NCI-H187 treated with DMSO at 0.1 percent for 48 hours (cell line): ENCODE data around the gene TMEM131L.

Source experiments
- DNase-seq: peaks from one replicate; lab custom pipeline; 2025; lab: John Stamatoyannopoulos, UW

Gene TMEM131L

DNA sequence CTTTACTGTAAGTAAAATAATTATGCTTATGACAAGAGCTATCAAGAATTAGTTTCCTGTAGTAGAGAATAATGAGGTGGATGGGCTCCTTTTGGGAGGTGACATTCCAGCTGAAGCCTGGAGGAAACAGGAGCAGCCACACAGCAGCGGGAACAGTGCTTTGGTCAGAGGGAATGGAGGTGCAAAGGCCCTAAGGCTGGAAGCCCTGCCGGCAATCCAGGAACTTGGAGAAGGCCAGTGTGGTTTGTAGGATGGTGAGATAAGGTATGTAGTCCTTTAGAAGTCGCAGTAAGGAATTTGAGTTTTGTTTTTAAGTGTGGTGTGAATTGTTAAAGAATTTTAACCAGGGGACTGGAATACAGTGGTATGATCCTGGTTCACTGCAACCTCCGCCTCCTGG, 8.1 kb downstream of the TMEM131L start:
- no peak for DNase-seq

DNA sequence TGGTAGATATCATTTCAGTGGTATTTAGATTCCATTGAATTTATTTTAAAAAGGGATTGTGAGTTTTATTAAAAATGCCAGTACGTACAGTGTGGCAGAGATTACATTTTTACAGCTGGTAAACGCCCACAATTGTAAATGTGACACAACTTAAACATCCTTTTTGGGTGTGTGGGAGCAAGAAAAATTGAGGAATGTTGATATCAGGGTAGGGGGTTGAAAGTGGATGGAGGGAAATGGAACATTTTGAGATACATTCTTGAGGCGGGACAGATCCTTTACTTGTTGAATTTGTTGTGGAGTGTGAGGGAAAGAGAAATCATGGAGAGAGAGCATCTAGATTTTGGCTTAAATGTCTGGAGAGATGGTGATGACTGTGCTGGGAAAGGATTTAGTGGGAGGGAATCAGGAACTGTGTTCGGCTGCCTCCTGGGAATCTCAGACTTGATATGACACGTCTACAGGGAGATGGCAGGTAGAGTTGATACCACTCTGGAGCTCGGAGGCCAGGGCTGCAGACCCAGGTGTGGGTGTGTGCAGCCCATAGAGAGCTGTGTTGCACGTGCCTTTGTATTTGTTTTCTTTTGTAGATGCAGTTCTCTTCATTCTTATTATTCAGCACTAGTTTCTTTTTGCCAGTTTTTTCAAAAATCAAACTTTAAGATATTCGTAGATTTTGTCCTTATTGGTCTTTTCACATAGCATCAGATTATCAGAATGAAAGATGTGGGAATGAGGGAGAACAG, 10.8 kb downstream of the TMEM131L start:
- no peak for DNase-seq

DNA sequence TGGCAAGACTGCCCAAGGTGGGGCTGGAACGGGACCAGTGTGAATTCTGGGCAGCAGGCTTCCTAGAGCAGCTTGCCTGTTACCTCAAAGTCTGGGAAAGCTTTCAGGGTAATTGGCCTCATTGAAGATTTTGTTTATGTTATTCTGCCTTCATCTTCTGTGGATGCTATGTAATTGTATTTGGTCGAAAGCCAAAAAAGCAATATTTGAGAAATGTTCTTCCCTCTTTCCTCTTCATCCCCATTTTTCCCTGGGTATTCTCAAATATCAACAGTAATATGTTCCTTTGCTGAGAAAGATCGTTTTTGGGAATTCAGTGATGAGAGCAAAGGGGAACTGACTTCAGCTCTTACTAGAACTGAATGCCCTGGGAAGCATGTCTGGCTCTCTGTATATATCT, 12.9 kb downstream of the TMEM131L start:
- DNase-seq: no peak

DNA sequence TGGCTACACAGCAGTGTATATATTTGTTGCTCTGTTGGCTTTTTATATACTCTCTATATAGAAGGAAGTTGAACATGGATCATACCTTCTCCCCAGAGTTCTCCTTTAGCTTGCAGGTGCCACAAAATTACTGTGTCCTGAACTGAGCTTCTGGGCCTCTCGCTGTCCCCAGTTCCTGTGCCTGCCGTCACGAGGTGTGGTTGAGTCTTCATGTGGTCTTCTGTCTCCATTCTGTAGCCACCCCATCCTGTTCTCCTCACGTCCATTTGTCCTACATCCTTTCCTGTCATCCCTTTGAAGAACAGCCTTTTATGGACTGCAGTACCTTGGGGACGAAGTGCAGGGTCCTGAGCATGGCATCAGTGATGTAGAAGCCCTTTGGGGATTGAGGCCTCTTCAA, 14.5 kb downstream of the TMEM131L start:
- DNase-seq: no peak

DNA sequence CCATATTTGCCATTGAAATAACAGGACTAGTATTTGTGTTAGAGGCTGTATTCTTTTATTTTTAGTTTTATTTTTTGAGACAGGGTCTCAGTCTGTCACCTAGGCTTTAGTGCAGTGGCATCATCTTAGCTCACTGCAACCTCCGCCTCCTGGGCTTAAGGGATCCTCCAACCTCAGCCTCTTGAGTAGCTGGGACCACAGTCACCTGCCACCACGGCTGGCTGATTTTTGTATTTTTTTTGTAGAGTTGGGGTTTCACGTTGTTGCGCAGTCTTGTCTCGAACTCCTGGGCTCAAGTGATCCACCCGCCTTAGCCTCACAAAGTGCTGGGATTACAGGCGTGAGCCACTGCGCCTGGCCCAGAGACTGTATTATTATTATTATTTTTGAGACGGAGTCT, 15.3 kb downstream of the TMEM131L start:
- DNase-seq: no peak

DNA sequence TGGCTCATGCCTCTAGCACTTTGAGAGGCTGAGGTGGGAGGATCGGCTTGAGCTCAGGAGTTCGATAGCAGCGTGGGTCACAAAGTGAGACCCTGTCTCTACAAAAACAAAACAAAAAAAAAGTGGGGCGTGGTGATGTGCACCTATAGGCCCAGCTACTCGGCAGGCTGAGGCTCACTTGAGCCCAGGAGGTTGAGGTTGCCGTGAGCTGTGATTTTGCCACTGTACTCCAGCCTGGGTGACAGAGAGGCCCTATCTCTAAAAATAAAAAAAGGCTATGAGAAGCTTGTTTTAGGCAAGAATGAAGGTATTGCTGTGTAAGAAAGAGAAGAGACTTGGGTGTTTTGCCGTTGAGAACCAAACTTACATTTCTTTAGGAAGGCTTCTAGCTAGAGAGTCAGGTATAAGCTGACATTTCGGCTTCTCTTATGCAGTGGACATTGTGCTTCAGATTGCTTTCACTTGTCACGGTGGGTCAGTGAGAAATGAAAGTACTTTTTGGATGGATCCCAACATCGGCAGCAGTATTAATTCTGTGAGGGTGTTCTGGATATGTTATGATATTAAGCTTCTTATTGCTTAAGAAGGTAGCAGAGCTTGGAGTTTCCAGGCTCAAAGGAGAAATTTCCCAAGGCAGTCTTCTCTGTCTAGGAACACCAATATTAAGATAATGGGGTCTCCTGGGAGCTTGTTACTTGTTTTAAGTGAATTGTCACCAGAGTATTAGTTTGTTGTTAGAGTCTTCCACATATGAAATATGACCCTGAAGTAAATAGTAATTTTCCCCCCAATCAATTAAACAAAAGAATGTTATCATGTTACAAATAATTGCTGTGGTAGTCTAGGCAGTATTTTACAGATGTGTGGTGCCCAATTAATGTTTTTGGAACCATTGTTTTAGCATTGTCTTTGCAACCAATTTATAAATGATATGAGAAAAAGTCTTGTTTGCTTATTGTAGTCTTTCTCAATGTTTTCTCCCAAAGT, 17.6 kb downstream of the TMEM131L start:
- DNase-seq: no peak

DNA sequence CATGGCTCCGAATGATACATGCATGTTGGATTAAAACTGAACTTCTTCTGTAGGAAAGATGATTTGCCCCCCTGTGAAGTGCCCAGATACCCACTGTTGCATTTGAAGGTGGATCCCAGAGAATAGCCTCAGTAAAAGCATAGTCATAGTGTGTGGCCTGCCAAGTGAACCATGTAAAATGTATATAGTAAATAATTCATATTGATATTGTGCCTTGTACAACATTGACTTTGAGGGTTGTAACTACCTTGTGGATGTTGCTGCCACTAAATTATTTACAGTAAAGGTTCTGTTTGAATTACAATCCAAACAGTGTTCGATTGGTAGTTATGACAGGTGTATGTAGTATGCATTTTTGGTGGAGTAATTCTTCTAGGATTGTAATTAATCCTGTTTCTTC, 19.2 kb downstream of the TMEM131L start:
- DNase-seq: no peak

DNA sequence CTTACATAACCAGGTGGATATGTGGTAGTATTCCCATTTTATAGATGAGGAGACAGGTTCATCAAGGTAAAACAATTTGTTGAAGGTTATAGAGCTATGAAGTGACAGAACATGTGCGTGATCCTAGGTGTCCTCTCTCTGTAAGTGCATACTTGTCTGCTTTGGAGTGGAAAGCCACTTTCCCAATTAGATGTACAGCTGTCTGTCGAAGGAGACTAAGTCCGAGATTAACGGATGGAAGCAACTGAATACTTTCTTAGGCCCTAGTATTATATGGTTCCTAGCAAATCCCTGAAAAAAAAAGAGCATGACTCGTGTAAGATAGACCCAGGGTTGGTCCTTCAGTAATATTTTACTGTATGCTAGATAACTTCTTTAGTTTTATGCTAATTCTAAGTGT, 19.7 kb downstream of the TMEM131L start:
- DNase-seq: no peak

DNA sequence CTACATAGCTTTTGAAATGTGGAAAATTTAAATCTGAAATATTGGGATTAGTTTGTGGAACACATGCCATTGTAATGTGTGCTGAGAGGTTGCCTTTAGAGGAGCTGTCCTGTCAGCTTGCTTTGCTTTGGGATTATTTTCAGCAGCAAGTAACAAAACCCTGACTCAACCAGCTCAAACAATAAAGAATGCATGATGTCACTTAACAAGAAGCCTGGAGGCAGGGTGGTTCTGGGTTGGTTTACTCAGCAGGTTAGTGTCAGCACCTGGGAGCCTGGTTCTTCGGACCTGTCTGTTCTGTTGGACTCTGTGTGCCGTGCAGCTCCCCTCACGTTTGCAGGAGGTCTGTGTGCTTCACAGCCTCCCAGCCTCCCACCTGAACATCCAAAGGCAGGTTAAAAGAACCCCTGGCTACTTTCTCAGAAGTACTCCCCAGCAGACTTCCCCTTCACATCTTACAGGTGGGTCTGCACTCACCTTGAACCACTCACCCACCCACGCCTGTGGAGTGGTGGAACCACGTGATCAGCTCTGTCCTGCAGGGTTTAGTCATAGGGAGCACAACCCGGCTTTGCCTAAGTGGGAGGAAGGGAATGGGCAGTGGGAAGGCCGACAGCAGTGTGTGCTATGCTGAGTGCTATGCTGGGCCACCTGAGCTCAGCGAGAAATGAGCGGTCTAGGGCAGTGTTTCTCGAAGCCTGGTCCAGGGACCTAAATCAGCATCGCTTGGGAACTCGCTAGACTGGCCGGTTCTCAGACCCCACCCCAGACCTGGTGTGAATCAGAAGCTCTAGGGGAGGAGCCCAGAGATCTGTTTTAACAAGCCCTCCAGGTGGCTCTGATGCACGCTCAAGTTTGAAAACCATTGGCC, 20.4 kb downstream of the TMEM131L start:
- no peak for DNase-seq

DNA sequence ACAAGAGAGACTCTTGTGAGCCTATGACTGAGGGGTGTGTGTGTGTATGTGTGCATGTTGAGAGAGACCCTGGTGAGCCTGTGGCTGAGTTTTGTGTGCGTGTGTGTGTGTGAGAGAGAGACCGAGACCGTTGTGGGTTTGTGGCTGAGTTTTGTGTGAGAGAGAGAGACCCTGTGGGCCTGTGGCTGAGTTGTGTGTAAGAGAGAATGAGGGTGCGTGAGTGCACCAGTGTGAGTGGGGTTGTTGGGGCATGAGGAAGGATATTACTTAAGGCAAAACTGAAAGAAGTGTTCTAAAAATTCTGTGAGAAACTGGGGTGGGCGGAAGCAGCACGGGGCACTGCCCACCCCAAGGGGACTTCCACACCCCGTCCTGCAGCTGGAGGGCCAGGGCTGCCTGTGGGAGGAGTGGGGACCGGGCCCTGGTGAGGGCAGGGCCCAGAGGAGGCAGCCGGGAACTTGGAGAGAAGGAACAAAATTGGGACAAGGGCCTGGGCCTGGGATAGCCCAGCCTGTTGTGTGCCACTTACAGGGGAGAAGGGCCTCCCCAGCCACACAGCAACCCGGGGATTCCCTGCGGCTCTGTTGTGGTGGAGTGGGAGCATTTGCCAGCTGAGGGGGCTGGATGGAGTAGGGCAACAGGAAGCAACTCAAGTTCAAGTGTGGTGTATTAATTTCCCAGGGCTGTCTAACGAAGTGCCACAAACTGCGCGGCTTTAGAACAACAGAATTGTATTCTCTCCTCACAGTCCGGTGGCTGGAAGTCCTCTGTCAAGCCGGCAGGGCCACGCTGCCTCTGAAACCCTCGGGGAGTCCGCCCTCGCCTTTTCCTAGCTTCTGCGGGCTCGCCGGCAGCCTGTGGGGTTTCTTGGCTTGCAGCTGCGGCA, 22.1 kb downstream of the TMEM131L start:
- no peak for DNase-seq

DNA sequence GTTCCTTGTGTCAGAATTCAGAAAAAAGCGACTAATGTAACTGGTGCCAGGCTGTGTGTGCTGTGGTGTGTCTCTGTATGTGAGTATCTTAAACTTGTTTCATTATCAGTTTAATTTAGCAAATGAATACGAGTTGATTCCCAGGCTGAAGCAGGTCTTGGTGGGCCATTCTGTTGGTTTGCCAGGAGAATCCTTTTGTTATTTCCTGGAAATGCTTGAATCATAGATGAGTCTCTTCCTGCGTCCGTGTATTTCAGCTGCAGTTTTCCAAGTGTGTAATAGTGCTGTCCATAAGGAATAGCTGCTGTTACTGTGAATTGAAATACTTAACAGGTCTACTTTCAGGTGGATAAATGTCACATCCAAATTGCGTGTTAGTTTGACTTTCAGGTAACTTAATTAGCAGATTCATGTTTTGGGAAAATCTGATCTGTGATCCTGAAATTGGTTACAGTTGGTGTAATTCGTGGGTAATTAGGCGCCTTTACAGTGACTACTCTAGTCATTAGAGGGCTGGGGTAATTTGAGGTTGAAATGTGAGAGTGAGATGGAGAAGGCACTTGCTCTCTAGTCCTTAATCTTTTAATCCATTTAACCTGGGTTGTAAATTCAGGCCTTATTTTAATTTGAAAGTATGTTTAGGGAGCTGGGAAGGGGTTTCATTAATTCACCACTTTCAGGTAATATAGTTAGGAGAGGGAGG, 23.8 kb downstream of the TMEM131L start:
- no peak for DNase-seq

DNA sequence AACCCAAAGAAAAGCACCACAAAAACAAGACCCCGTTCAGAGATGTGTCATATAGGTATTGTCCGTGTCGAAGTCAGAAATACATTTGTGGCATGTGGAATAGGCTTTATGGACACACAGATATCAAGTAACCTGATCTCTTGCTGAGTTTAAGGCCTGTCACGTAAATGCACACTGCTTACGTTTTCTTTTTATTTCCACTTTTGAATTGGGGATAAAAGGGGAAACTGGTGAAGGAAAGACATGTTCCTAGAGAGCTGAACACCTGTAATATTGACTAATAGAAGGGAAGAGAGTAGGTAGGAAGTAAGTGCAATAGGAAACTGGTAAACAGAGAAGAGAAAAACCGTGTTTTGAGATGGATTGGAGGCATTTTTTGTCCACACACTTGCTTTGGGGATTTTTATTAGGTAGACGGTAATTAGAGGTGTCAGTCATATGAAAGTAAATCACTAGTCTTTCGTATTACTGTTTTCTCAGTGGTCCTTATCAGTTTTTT, 24.9 kb downstream of the TMEM131L start:
- DNase-seq: no peak

DNA sequence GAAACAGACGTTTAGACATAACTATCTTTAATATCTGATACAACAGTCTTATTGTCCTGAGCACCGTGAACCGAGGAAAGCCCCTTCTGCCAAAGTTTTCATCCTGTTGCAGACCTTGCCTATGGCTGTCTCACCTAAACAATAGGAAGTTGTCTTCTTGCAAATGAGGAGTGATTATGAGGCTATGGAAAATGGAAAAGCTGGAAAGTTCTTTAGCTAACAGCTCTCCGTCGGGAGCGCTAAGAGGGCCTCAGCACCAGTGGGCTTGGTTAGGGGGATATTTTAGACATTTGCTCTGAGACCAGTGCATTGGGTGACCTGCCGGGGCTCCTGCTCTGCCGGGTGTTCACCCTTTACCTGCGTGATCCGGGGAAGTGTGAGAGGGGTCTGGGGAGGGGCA, 28.4 kb downstream of the TMEM131L start:
- no peak for DNase-seq

DNA sequence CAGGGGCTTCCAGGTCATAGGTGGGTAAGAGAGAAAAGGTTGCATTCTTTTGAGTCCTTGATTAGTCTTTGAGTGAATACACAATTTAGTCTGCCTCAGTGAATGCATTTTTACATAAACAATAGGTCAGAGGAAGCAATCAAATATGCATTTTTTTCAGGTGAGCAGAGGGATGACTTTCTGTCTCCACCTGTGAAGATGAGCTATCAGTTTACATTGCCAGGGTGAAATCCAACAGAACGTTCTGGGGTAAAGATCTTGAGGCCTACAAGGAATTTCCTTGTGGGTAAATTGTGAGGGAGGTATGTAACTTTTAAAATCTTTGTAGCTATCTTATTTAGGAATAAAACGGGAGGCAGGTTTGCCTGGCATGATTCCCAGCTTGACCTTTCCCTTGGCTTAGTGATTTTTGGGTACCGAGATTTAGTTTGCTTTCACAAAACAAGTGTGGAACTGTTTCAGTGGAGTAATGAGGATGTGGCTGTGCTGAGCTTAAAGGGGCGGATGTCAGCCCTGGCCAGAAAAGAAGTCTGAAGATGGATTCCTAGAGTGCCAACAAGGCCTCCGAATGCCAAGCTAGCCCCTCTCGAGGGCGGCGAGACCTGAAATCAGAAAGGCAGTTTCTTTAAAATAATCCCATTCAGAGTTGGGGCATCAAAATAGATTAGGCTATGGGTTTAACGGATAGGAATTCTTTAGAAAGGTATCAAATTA, 29.5 kb downstream of the TMEM131L start:
- DNase-seq: no peak

DNA sequence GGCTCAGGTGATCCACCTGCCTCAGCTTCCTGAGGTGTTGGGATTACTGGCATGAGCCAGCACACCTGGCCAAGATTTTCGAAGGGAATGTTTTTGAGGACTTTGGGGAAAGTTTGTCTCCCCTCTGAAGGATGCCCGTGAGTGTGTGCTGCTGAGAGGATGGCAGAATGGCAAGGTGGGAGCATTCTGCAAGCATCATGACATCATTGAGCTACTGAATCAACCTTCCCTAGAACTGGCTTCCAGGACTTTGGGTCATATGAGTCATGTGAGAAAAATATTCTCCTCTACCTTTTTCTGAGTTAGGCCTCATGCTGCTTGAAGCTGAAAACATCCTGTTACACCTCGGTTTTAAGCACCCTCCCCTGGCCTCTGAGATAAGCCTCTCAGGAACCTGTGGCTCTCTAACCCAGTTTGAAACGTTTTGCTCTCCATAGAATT, 31.0 kb downstream of the TMEM131L start:
- no peak for DNase-seq

DNA sequence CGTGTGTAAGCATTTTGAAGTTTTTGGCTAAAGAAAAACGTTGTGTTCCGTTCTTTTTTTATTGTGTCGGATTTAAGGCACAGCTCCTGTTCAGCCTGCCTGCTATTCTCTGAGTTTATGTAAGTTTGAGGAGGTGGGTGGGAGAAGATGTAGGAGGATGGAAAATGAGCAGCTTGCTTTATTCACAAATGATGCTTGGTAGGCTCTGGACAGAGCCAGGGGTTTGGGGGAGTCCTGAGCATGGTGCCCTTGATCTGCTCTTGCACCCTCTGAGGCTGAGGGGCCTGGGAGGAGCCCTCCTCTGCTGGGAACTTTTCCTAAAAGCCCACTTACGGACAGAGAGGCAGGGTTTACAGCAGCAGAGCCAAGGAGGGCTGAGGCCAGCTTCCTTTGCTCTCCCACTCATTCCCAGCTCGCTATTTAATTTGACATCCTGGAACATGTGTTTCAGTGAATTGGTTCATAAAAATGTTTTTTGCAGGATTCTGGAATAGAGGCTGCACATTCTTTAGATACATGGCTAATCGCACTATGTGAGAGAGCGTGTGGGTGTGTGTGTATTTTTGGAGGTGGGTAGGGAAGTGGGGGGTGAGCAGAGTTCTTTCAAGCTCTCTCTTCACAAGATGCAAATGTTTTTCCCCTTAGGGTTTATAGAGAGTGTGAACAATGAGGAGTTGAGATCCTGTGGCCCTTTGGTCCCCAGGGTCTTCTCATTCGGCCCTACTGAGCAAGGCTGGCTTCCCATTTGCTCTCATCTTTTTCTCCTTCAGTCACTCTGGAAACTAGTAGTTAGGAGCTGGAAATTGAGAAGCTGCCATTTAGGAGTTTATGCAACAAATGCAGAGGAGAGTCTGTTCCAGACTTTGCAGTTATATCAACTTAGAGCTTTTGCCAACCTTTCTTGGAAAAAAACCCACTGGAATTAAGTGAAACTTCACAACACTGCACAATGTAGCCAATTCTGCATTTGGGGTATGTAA, 32.1 kb downstream of the TMEM131L start:
- no peak for DNase-seq

DNA sequence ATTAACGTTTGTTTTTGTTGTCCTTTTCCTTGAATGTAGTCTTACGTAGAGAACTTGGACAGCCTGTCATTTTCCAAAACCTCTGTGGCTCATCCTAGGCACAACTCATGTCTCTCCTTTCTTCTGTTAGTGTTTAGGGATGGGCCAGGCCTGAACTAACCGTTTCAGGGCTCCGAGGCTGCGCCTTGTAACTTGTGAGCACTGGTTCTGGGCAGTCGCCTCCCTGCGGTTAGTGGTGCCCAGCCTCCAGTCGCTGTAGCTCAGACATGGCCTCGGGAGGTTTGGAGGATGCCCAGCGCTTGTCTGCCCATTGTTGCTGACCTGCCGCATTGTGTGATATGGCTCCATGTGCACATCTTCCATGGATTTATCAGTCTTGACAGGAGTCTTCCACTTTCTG, 32.8 kb downstream of the TMEM131L start:
- DNase-seq: no peak

DNA sequence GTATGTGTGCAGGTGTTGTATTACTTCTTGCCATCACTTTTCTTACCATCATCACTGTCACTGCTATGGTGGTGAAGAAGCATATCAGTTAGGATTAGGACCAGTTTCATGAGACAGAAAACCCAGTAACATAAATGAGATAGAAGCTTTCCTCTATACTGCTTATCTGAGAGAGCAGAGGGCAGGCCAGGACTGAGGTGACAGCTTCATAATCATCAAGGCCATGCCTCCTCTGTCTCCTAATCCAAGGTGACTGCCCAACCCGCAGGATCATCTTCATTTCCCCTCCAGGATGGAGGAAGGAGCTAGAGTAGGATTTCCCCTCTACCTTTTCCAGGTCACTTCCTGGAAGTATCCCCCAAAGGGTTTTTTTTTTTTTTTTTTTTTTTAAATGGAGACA, 35.4 kb downstream of the TMEM131L start:
- DNase-seq: no peak
